SIG-M5 (cell line): ENCODE data around the gene MYH9.

Experiments
- DNase-seq: peaks from one replicate; lab custom pipeline; 2025; lab: John Stamatoyannopoulos, UW

Gene MYH9

DNA sequence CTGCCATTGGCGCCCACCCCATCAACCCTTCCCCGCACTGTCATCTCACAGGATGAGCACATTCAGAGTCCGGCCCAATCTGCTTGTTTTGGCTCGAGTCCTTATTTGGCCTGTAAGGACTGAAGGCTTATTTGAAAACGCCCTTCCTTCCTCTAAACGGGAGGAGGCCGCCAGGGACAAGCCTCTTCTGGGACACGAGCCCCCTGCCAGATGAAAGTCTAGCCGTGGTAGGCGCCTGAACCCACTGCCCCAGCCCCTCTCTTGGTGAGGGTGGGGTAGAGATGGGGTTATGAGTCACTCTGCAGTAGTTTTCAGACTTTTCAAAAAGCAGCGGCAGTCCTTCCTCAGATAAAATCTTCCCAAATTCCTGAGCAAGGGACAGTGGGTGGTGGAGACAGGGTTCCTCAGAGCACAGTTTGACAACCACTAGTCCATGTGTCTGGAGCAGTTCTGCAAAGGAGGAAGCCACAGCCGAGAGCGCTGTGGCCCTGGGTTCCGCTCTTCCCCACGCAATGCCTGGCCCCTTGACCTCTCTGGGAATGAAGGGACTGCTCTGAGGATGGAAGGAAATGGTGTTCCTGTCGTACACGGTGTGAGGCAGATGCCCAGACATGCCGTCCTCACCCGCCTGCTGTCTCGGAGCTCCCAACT is 57.0 kb downstream of the MYH9 start:
- no peak for DNase-seq

DNA sequence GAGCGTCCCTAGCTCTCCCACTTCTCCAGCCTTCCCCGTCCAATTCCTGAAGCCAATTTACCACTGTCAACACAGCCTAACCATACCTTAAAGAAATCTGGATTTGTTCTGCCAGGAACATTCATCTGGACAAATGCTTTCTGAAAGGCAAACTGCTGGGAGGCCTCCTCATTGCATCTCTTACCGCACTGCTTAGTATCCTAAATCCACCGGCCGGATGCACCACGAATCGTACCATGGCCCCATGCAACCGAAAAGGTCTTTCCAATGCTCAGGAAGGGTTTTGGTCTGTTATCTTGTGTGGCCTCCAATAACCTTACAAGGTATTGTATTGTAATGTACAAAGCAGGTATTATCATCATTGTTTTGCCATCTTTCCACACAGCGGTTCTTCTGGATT is 57.6 kb downstream of the MYH9 start:
- DNase-seq, result no peak

DNA sequence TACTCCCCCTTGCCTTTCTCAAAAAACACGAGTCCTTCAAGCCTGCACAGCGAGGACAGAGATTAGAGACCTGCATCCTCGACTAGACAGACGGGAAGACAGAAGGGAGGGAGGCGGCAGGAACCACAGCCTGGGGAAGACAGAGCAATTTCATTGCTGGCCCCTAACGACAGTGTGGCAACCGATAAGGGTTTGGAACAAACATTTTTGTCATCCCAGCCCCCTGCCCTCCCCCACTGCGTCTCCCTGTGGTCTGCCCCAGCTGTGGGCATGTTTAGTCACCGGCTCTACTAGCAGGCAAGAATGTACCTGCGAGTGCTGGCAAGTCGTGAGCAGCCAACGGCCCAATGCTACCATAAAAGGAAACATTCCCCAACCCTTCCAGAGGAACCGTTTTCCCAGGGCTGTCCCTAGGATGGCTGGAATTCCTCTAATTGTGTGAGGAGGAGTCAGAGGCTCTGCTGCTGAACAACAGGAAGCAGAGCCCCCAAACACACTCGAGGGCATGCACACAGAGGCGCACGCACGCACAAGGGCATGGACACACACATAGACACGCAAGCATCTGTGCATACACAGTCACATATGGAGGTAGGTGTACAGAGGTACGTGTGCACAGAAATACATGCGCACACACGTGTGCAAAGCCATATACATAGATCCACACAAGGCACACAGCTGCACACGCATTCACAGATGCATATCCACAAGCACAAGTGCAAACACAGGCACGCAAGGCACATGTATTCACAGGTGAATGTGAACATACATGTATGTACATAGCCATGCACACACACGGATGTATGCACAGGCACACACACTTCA is 58.3 kb downstream of the MYH9 start:
- no peak for DNase-seq

DNA sequence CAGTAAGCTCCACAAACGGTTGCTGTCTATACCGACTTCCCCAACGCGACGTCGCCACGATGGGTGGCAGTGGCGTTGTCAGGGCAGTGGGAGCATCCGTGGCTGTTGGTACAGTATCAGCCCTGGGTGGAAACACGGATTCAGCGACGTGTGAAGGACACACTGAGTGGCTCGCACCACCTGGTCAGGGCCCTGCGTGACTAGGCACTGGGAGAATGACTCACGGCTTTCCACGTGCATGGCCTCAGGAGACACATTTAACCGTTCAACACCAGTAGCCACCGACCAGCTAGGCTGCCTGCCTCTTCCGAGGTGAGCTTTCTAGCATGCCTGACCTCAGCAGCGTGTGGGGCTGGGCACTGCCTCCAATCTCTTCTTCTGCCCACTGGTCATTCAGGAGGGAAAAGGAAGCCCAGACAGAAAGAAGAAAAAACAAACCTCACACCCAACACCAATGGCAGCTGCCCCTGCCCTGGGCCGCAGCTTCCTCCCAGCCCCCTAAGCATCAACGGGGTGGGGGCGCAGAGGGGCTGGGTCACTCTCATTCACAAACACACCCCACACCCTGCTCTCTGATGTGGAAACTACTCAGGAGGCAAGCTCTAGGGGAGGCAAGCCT is 59.0 kb downstream of the MYH9 start:
- DNase-seq, result no peak

DNA sequence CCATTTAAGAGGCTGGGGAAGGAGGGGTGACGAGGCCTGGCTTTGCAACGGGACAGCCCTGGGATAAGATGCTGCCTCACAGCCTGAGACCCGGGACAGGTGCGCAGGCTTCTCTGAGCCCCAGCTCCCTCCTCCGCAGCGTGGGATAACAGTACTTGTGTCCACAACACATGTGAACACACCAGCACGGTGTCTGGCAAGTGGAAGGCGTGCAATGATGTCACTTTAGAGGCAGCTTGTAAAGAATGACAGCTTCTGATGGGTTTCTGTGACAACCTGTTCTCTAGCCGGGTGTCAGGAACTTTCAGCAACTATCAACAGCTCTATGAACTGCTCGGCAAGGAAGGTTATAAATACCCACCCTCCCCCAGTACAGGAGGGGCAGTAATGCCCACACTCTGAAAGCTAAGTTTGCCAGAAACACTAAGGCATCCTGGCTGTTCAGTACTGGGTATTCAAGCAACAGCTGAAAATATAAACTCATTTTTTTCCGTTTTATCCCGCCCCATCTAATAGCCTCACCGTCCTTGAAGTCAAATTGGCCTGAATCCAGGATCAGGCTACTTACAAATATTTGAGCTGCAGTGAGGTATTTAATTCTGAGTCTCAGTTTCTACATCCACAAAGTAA is 59.7 kb downstream of the MYH9 start:
- DNase-seq, result no peak

DNA sequence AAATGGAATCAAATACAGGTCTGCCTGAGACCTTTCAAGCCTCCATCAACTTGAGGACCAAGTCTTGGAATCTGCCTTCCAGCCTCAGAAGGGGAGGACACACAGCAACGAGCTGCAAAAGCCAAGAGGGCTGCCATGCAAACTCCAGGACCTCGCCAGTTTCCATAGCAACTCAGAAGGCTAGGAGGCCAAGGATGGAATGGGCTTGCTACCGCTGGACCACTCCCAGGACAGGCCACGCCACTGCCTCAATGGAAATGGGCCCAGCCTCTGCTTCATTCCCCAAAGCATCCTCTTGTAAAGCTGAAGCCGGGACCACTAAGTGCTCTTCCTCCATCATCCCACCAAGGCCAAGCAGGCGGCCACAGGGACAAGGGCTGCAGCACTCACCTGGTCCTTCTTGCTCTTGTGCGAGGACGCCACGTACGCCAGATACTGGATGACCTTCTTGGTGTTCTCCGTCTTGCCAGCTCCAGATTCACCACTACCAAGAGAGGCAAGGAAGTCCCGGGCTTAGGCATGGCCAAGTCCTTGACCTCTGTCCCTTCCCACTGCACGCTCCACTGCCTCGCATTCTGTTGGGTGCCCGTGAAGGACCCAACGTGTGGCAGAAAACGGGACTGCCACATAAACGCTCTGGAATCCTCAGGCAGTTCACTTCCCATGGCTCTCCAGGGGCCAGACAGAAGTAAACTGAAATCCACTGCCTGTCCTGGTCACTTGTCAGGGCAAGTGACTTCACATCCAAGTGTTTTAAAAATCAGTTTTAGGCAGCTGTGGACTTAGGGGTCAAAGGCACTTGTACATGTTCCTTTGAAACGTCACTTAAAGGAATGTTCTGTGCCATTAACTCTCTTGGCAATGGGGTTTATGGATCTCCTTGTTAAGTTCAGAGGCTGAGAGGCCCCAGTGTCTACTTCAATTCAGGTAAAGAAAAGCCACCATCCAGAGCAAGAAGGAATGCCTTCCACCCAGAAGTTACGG is 61.3 kb downstream of the MYH9 start:
- no peak for DNase-seq

DNA sequence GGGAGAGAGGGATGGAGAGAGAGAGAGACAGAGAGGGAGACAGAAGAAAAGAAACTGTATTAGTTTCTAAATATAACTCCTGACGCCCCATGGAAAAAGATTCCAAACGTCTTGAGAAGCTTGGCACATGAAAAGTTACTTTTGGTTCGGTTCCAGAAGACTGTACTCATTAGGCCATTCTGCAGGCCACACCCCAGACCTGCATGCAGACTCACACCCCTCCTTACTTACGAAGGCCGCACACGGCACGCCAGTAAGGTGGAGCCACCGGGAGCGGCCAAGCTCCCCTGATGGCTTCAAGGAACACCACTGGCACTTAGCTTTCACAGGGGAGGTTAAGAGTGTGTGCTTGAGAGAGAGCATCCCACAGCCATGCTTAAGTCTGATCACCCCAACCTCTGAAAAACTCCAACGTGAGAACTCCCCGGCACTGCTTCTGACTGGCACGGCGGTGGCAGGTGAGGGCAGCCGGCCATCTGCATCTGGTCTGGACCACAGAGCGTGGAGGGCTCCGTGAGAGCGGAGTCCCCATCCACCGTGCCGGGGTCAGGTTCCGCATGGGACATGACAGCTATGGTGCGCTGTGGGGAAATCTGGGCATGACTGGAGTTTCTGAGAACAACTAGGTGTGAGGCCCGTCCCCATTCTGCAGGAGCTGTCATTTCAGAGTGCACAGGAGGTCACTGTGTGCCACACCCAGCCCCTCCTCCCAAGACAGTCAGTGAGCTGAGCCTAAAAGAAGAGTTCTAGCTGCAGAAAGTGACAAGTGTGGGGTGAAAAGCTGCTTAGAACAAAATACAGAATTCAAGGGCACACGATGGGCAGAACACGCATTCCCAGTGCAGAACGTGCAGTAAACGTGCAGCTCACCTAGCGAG is 62.4 kb downstream of the MYH9 start:
- DNase-seq, result no peak

DNA sequence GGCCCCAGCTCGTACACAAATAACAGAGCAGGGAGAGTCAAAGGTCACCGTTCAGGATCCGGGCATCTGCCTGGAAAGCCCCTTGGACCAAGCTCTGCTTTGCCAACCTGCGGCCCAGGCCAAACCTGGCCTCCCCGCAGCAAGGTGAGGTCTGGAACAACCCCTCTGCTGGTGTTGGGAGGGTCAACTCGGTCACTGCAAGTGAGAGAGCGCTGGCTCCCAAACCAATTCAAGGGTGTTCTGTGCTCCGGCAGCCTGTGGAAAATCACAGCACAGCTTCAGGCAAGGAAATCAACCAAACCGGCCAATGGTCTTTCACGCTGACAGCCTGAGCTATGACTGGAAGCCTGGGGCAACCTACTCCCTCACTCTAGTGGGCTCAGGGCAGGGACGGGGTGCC is 63.4 kb downstream of the MYH9 start:
- DNase-seq, result no peak

DNA sequence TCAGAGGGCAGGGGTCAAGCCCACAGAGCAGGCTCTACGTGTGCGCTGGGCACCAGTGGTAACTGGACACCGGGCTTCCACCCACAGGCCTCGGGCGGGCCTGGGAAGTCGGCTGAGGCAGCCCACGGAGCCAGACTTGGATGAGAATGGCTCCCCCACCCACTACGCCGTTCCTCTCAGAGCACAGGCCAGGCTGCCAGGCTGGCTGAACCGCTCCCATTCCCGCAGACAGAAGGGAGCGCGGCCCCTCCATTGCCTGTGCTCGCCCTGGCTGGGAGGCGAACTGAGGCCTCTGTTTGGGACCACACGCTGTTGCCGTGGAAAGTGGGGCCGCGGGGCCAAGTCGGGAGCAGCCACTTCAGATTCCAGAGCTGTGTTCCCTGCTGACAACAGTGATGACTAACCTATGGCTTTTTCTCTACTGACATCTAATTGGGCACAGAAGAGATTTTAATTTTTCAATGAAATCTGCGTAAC is 63.9 kb downstream of the MYH9 start:
- DNase-seq, result no peak

DNA sequence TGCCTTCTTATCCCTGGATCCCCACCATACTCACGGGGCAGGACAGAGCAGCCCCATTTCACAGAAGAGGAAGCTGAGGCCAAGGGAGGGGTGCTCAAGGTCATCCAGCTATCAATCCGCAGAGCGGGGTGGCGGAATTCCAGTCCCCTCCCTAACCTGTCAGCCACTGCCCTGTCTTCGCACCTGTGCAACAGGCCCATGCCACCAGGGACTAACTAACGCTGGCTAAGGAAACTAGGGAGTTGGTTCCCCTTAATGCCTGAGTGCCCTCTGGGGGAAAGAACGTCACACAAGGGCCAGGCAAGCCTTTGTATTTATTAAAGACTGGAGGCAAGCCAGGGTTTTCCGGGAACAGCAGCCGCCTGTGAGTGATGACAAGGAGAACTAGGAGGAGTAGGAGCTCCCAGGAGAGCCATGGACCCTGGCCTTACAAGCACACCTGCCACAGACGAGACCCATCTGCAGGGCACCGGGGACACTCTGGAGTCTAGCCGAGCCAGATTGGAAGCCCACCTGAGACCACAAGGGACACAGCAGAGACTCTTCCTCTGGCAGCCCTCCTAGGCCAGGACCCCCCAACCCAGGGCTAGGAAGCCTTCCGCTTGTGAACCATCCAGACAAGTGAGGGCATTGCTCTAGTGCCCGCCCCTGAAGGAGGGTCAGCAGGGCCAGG is 64.4 kb downstream of the MYH9 start:
- DNase-seq, result no peak

DNA sequence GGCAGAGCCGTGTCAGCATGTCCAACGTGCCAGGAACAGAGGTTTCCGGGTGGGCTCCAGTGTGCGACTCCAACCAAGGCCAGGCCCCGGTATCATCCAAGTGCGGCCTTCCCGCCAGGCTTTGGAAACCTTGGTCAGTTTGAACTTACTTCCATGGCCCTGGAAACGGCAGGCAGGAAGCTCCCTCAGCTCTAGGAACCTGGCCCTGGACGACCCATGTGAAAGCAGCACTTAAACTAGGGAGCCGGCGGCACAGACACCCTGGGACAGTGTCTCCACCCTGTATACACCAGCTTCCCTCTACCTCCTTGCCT is 65.2 kb downstream of the MYH9 start:
- no peak for DNase-seq

DNA sequence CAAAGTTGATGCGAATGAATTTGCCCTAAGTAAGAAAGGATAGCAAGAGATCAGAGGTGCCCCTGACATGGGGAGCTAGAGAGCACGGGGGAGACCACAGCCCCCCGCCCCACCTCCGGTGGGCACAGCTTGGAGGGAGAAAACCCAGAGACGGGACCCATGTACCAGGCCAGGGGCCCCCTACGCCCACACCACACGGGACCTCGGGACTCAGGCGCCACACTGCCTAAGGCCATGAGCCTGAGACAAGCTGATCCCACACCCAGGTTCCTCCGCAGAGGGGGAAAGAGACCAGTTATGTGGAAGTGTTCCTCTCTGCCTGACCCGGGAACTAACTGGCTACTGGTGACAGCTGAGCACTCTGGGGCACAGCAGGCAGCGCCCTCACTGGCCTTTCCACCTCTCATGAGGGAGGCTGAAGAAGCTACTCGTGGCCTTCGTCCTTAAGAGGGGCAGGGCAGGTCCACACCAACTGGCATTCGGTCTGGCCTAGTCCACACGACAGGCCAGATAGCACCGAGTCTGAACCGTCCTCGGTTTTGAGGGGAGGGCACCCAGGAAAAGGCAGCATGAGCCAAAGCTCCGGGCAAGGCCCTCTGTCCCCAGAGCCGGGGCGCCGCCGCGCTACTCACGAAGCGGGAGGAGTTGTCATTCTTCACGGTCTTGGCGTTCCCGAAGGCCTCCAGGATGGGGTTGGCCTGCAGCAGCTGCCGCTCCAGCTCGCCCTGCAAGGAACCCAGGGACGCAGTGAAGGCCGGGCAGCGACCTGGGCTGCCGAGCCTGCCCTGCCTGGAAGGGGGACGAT is 65.8 kb downstream of the MYH9 start:
- DNase-seq, result no peak

DNA sequence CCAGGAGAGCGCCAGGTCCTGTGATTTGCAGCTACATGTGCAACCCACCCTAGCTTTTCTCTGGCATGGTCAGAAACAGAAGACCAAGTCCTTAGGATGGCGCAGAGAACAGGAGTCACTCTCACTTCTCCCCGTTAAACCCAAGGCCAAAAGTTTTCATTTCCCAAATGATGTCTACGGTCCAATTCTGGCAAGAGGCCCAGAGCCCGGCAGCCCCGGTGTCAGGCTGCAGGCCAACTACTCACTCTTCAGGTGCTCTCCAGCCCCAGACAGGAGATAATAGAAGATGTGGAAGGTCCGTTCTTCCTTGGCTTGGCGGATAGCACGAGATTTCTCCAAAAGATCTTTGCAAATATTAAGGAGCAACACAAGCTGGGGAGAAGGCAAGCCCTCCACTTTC is 67.2 kb downstream of the MYH9 start:
- DNase-seq, result no peak

DNA sequence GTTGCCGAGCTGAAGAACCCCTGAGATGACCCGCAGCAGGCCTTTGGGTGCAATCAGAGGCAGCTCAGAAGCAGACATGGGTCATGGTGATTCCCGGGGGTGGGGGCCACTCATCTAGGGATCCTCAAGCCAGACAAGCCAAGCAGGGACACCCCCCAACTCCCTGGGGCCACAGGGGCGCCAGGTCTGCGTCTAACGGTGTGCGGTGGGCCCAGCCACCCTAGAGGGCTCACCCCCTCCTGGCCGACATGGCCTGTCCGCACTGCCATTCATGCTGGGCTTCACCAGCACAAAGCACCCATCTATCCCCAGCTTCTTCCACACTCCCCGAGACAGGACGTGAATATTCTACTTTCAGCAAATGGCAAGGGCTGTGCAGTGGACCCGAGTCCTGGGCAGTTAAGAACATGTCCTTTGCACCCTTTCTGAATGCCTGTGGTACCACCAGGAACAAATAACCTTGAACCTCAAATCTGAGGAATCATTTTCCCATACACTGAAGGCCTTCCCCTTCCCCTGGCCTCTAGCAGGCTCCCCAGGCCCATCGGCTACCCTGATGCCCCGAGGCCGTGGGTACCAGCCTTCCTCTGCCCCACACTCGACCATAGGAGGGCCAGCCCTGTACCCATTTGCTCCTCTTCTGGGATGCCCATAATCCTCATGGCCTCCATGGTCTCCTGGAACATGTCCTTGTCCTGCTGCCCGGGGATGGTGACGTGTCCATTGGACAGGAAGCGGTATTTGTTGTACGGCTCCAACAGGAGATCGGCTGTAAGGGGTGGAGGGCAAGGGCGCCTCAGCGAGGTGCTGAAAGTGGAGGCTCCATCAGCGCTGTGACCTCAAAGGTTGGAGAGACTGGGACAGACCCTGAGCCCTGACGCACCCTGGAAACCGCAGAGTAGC is 67.9 kb downstream of the MYH9 start:
- DNase-seq, result no peak

DNA sequence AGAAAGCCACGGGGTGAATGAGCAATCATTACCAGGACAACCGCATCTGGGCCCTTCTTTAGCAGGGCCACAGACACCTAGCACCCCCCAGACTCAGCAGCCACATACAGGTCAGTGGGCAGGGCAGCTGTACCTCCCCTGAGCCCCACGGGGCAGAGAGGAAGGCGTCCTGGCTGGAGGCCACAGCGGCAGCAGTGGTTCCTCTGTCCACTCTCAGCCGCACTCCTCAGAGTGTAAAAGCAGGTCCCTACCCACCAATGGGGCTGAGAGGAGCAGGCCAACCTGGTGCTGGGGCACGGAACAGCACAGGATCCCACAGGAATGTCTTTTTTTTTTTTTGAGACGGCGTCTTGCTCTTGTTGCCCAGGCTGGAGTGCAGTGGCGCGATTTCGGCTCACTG is 69.3 kb downstream of the MYH9 start:
- DNase-seq, result no peak

DNA sequence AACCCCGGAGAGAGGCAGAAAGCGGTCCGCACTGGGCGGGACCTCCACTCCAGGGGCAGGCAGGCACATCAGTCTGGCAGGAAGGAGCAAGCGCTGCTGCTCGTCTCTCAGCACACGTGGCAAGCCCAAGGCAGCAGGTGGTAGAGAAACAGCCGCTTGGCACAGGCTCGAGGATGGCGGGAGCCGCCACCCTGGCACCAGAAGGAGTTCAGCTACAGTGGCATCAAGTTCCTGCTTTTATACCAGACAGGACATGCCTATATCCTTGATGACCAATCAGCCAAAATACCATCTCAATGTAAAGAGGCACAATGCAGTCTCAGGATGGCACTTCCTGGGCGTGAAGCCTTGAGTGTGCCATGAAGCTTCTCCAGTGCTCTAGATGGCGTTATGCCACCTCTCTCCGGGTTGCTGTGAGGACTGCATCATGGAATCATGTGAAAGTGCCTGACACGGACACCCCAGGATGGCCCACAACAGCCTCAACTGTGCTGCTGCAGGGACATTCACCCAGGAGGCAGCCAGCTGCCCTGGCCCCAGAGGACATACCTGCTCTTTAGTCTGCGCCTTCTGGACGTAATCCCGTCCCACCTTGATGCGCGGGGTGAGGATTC is 70.0 kb downstream of the MYH9 start:
- DNase-seq, result no peak

DNA sequence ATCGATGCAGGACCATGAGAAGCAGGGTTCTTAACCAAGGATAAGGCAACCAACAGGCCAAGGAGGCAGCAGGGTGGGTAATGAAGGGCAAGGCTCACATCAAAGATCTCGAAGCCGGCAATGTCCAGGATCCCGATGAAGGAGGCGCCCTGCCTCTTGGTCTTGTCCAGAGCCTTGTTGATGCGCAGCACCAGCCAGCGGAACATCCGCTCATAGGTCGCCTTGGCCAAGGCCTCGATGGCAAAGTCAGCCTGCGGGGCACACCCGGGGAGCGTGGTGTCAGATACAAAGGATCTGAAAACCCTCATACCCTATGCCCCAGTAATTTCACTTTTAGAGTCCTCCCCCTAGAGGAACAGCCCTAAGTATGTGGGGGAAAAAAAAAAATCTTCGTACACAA is 71.3 kb downstream of the MYH9 start:
- DNase-seq, result no peak

DNA sequence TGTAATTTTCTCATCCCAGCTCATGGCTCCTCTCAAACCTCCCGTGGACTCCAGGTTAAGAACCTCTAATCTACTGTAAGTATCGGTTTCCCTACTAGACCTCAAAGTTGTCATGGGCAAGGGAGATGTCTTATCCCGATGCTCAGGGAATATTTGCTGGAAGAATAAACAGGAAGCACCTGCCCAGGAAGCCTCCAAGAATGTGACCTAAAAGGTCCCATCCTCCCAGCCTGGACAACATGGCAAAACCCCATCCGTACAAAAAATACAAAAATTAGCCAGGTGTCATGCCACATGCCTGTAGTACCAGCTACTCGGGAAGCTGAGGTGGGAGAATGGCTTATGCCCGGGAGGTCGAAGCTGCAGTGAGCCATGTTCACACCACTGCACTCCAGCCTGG is 72.4 kb downstream of the MYH9 start:
- no peak for DNase-seq
